Ovary (tissue), 9 donors: Measurements from ENCODE around the gene DCAF8. TPM values are rescaled to one million over a fixed set of nuclear protein-coding genes. Genes with fewer than 3 reads are reported as not detected.

Experiments
- DNase-seq, 5 donors: peaks; one replicate each; pipeline ENCODE4 v3.0.0-alpha.2; 2019 to 2020
- H3K27ac ChIP-seq, 2 donors: fragments of 200-600 bp; one replicate each; pipeline versions ENCODE4 v1.5.1 to v1.8.0; 2019 to 2022
- H3K27me3 ChIP-seq: fragments of 200-600 bp; one replicate; pipeline ENCODE4 v1.8.0; 2022
- H3K36me3 ChIP-seq: fragments of 200-600 bp; sonication (generic); one replicate; pipeline ENCODE4 v1.5.1; 2019
- H3K4me1 ChIP-seq: one replicate; pipeline ENCODE4 v1.8.1; 2013; ENCODE audit warnings: mild to moderate bottlenecking, moderate library complexity; ENCODE audit not compliant: insufficient read depth
- H3K4me3 ChIP-seq: fragments of 200-600 bp; sonication (generic); one replicate; pipeline ENCODE4 v1.5.1; 2017
- H3K9me3 ChIP-seq, 2 donors: fragments of 200-600 bp in 1 of 2; sonication (generic) in 1 of 2; one replicate each; pipeline versions ENCODE4 v1.5.1 to v1.8.1; 2013 to 2019; ENCODE audit warnings: mild to moderate bottlenecking in 1 of 2, moderate library complexity in 1 of 2
- CTCF ChIP-seq, 3 donors: fragments of 450-650 bp in 2 of 3; fragments of 200-600 bp in 1 of 3; IDR thresholded peaks; one replicate each; pipeline versions ENCODE4 v1.5.1 to v1.8.0; 2016 to 2022; ENCODE audit warnings: antibody characterized with exemption in 3 of 3, mild to moderate bottlenecking in 1 of 3
- EP300 ChIP-seq: sonication (generic); formaldehyde crosslinking; IDR thresholded peaks from one replicate; pipeline ENCODE4 v1.6.1; 2017; ENCODE audit warnings: antibody characterized with exemption
- POLR2A ChIP-seq: fragments of 450-650 bp; IDR thresholded peaks from one replicate; pipeline ENCODE4 v1.6.1; 2017; ENCODE audit warnings: antibody characterized with exemption, mild to moderate bottlenecking, moderate library complexity
- WGBS, 3 donors: extraction: QIAGEN DNeasy Blood & Tissue Kit in 1 of 3; methylation state at CpG; one replicate each; pipeline versions ENCODE4 v1.1.5 to v1.1.7; 2013 to 2017; 5-methylcytosine and 5-hydroxymethylcytosine counted together
- intact Hi-C, 4 donors: fragments of 100-400 bp; cut with DNase I; formaldehyde crosslinking; loops; one replicate each; pipeline versions ENCODE4 v1.11.0 to v1.15.1; 2022 to 2023
- polyA plus RNA-seq, 2 donors: library from polyadenylated mRNA; stranded (reverse); fragments of 200-250 nt in 1 of 2; fragments of 350-450 nt in 1 of 2; fragmentation: Illumina TruSeq in 1 of 2; extraction: RNeasy Lipid Tissue Mini Kit (QIAGEN cat#74804) in 1 of 2; gene quantifications; one replicate each; pipeline ENCODE4 v1.2.3, GENCODE V29; 2013 to 2014
- total RNA-seq, 7 donors: library from RNA; depleted of rRNA in 2 of 7; stranded (reverse); fragments of >200 nt in 2 of 7; fragmentation: NEBNext Ultra II Directional in 3 of 7; extraction: Animal tissue kit (Norgen Biotek cat#: 25700) in 3 of 7; gene quantifications; one replicate each; pipeline versions ENCODE4 v1.1.0 to v1.2.4, GENCODE V29; 2016 to 2023
- donor health status: DM: no; HTN: no; CAD: no; lungs with moderate emphysema.
- donor health status: DM: no; HTN: no; CAD: no.
- donor health status: Bipolar disorder and iron deficiency.
- donor health status: DM: yes; HTN: yes; CAD: no.
- donor health status: DM: no; HTN: no; CAD: no.
- donor health status: DM: yes; HTN: yes; CAD: no.

The DCAF8 gene
- total and polyA plus RNA-seq, 9 donors: 85.2 to 147 (median 104) TPM

DNA sequence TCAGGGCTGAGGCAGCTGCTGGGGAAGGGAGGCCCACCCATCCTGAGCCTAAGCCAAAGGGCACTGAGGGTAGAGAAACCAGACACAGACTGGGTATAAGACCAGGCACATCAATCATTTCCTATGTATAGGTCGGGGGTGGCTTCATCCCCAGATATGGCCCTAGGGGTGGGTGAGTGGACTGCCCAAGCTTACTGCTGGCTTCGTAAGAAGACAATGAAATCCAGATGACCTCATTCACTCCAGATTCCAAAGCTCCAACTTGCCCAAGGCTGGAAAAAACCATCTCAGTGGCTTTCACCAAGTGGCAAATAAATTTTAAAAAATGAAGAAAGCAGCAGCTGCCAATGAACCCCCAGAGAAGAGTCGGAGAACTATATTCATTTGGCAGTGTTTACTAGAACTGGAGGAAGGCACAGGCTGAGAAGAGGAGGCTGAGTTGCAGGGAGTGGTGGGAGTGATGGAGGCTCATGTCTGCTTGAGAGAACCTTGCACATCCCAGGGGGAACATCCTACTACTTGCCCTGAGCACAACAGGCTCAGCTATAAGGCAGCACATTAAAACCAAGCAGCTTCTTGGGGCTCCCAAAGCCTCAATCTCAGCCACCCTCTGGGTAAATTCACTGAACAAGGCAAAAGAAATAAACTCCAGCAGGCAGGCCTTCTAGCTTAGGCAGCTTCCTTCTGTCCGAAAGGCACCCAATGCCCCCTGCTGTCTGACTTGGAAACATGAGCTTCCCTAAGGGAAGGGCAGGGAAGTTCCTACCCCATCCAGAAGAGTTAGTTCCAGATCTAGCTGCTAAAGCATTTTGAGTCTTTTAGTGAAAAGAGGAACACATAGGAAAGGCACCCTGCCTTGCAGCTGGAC lies 43.1 kb downstream of the DCAF8 start:
- Histone ChIP-seq H3K4me1 (peaks cover 2% of the 10 kb centered on the region), H3K9me3 (no peaks in the 10 kb centered on the region), H3K4me3 (no peak overlapping the region), H3K27me3 (no peaks in the 10 kb centered on the region), H3K27ac (peak overlapping the region in 1 of 2 donors; percentile 26), H3K36me3 (no peaks in the 10 kb centered on the region)
- 40 to 49% (median 43%) methylated on average over 4 of the region's 4 CpGs for WGBS, 3 donors
- intact Hi-C loops: loop anchor here in 2 of 4 donors (2.0 to 5.0 kb wide), 2 partner anchors 26 to 117 kb away; no protein-coding TSS in a partner anchor
- no peak for TF ChIP-seq POLR2A
- TF ChIP-seq CTCF (IDR thresholded peaks at IDR 0.05): peak; percentile 12 to 50 (median 33)
- DNase-seq: peak in 4 of 5 donors; percentile 40 to 62 (median 56)

- H3K27me3 ChIP-seq: no peaks in the 10 kb centered on the region
- H3K36me3 ChIP-seq: no peaks in the 10 kb centered on the region
- intact Hi-C loops: loop anchor here in 2 of 4 donors (2.0 to 5.0 kb wide), 2 partner anchors 25 to 115 kb away; no protein-coding TSS in a partner anchor
- H3K27ac ChIP-seq: peak overlapping the region; percentile 26 to 36
- no peak overlapping the region for H3K4me3 ChIP-seq
- peaks cover 2% of the 10 kb centered on the region for H3K4me1 ChIP-seq
- TF ChIP-seq CTCF (IDR thresholded peaks at IDR 0.05) (no peak), EP300 (no peak), POLR2A (no peak)
- peak in 4 of 5 donors; percentile 37 to 66 (median 40) for DNase-seq
- WGBS, 3 donors: 38 to 44% (median 40%) methylated on average over 10 of the region's 10 CpGs
- no peaks in the 10 kb centered on the region for H3K9me3 ChIP-seq
Measured at GRCh38 chr1:160217481-160218051, 44.8 kb downstream of the DCAF8 start.

DNA sequence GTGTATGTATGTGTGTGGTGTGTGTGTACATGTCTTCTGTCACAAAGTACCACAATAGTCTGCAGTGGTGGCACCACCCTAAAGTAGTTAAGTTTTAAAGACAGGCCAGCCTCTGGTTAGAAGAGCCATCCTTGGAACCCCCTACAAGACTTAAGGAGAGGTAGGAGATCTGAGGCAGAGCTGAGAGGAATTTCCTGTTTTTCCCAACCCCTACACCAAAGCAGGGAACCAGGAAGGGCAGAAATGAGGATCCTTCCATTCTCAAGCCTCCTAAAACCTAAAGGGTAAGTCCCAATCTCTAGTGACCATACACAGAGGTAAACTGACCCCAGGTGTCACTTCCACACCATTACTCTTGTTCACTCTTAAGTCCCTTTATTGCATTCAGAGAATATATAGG lies 46.0 kb downstream of the DCAF8 start:
- peaks cover 2% of the 10 kb centered on the region for H3K4me1 ChIP-seq

More for the DNA sequence above, 46.0 kb downstream of the DCAF8 start:
- H3K9me3 ChIP-seq: no peaks in the 10 kb centered on the region
- H3K27ac ChIP-seq: no peak overlapping the region
- DNase-seq: no peak
- no peaks in the 10 kb centered on the region for H3K36me3 ChIP-seq
- no peak for TF ChIP-seq EP300
- TF ChIP-seq POLR2A: no peak
- TF ChIP-seq CTCF (IDR thresholded peaks at IDR 0.05): no peak
- H3K4me3 ChIP-seq: no peak overlapping the region
- intact Hi-C loops: loop anchor here in 1 of 4 donors (5.0 kb wide), 1 partner anchor 114 kb away; no protein-coding TSS in a partner anchor
- no peaks in the 10 kb centered on the region for H3K27me3 ChIP-seq
